GM13976 (cell line): ENCODE data around the gene MBP.

Source experiments
- DNase-seq: peaks from one replicate; pipeline ENCODE4 v3.0.0; 2012; ENCODE audit warnings: low spot score
- CTCF ChIP-seq: IDR thresholded peaks from 2 replicates; pipeline ENCODE4 v1.5.1; 2012; ENCODE audit warnings: borderline replicate concordance, mild to moderate bottlenecking; ENCODE audit not compliant: insufficient read depth; ENCODE audit errors: extremely low read depth, missing control alignments, control extremely low read depth
- in situ Hi-C: fragments of 300-500 bp; cut with MboI; formaldehyde crosslinking; loops from one replicate; pipeline ENCODE4 v1.12.0; 2022; ENCODE audit warnings: low sequenced_read_pairs, mixed read lengths, inconsistent platforms; ENCODE audit not compliant: unreplicated experiment

The MBP gene

GRCh38 chr18:77014538-77014937 is 118.0 kb downstream of the MBP start:
- DNase-seq, result no peak
- in situ Hi-C loops, result no loop called here
- no peak for TF ChIP-seq CTCF

GRCh38 chr18:77013811-77014521 is 118.6 kb downstream of the MBP start:
- TF ChIP-seq CTCF, result no peak
- in situ Hi-C loops, result no loop called here
- DNase-seq, result no peak

- TF ChIP-seq CTCF, result no peak
- in situ Hi-C loops, result no loop called here
- no peak for DNase-seq
These were observed 119.6 kb downstream of the MBP start for GRCh38 chr18:77012806-77013541.

GRCh38 chr18:77012120-77012519 is 120.5 kb downstream of the MBP start:
- in situ Hi-C loops, result no loop called here
- no peak for TF ChIP-seq CTCF

GRCh38 chr18:77009675-77010074 is 122.9 kb downstream of the MBP start:
- DNase-seq, result no peak
- in situ Hi-C loops, result no loop called here

More at GRCh38 chr18:77012120-77012519, 120.5 kb downstream of the MBP start:
- no peak for DNase-seq

More at GRCh38 chr18:77009675-77010074, 122.9 kb downstream of the MBP start:
- TF ChIP-seq CTCF, result no peak
